Keratinocyte (primary cell): ENCODE data around the gene LHFPL3. TPM values are rescaled to one million over a fixed set of nuclear protein-coding genes. Genes with fewer than 3 reads are reported as not detected.

Experiments used
- DNase-seq: peaks from one replicate; pipeline ENCODE4 v3.0.0-alpha.2; 2011; ENCODE audit warnings: low read depth, missing footprints, low spot score
- FAIRE-seq: peaks from 2 replicates; lab custom pipeline; 2011; peaks lifted over from hg19 to GRCh38; lab: Jason Lieb, UNC
- H2AFZ ChIP-seq: 2 replicates; pipeline ENCODE4 v1.6.0; 2012; ENCODE audit warnings: low read length, control low read depth, inconsistent platforms; ENCODE audit not compliant: control insufficient read depth
- H3K27ac ChIP-seq: 2 replicates; pipeline ENCODE4 v1.5.1; 2011; ENCODE audit warnings: low read length; ENCODE audit not compliant: control insufficient read depth, insufficient read depth
- H3K27me3 ChIP-seq: 3 replicates; pipeline ENCODE4 v1.6.0; 2011; ENCODE audit warnings: low read length; ENCODE audit not compliant: control insufficient read depth, insufficient read depth; ENCODE audit errors: extremely low read depth
- H3K36me3 ChIP-seq, 2 experiments: 2 replicates in 1 of 2; 3 replicates in 1 of 2; pipeline ENCODE4 v1.5.1; 2011; ENCODE audit warnings: low read length in 2 of 2, mild to moderate bottlenecking in 1 of 2; ENCODE audit not compliant: control insufficient read depth in 2 of 2, insufficient read depth in 2 of 2; ENCODE audit errors: extremely low read depth in 1 of 2
- H3K4me1 ChIP-seq: 3 replicates; pipeline ENCODE4 v1.5.1; 2011; ENCODE audit warnings: low read length; ENCODE audit not compliant: control insufficient read depth, insufficient read depth; ENCODE audit errors: extremely low read depth
- H3K4me2 ChIP-seq: 3 replicates; pipeline ENCODE4 v1.6.0; 2011; ENCODE audit warnings: low read depth, low read length; ENCODE audit not compliant: control insufficient read depth, insufficient read depth; ENCODE audit errors: extremely low read depth
- H3K4me3 ChIP-seq, 3 experiments: fragments of 200-600 bp in 1 of 3; sonication (generic) in 1 of 3; 2 replicates in 2 of 3; 3 replicates in 1 of 3; pipeline ENCODE4 v1.5.1; 2011 to 2016; ENCODE audit warnings: low read length in 3 of 3, mild to moderate bottlenecking in 3 of 3, control low read depth in 2 of 3, inconsistent platforms in 1 of 3, low read depth in 1 of 3, mixed read lengths in 1 of 3, mixed run types in 1 of 3, moderate library complexity in 1 of 3; ENCODE audit not compliant: control insufficient read depth in 2 of 3, insufficient read depth in 2 of 3; ENCODE audit errors: extremely low read depth in 1 of 3
- H3K79me2 ChIP-seq: 2 replicates; pipeline ENCODE4 v1.6.0; 2012; ENCODE audit warnings: low read length; ENCODE audit not compliant: control insufficient read depth, insufficient read depth
- H3K9ac ChIP-seq: 3 replicates; pipeline ENCODE4 v1.6.0; 2011; ENCODE audit warnings: low read length; ENCODE audit not compliant: control insufficient read depth, insufficient read depth; ENCODE audit errors: extremely low read depth
- H3K9me1 ChIP-seq: 3 replicates; pipeline ENCODE4 v1.6.0; 2011; ENCODE audit warnings: low read length; ENCODE audit not compliant: control insufficient read depth, insufficient read depth; ENCODE audit errors: extremely low read depth
- H3K9me3 ChIP-seq: 2 replicates; pipeline ENCODE4 v1.5.1; 2012; ENCODE audit warnings: low read depth, low read length; ENCODE audit not compliant: control insufficient read depth
- H4K20me1 ChIP-seq: 3 replicates; pipeline ENCODE4 v1.6.0; 2011; ENCODE audit warnings: low read length; ENCODE audit not compliant: control insufficient read depth, insufficient read depth; ENCODE audit errors: extremely low read depth
- CTCF ChIP-seq, 3 experiments: IDR thresholded peaks in 1 of 3; conservative IDR thresholded peaks in 1 of 3; optimal IDR thresholded peaks in 1 of 3; 2 replicates in 2 of 3; 3 replicates in 1 of 3; pipeline versions ENCODE3 to v1.5.1; 2011; ENCODE audit warnings: low read length in 3 of 3, mild to moderate bottlenecking in 3 of 3, moderate library complexity in 2 of 3, control low read depth in 1 of 3, inconsistent platforms in 1 of 3; ENCODE audit not compliant: insufficient read depth in 2 of 3; ENCODE audit errors: extremely low read depth in 1 of 3
- EZH2 ChIP-seq: IDR thresholded peaks from one replicate; pipeline ENCODE4 v1.6.1; 2012; ENCODE audit warnings: inconsistent platforms, mild to moderate bottlenecking, low read length, moderate library complexity
- dilution Hi-C: fragments of 300-500 bp; cut with MboI; formaldehyde crosslinking; loops from one replicate; pipeline ENCODE4 v1.7.0; 2020; ENCODE audit warnings: low sequenced_read_pairs; ENCODE audit not compliant: extremely low pct_ligation_motif_present
- polyA plus RNA-seq, 5 experiments: library from polyadenylated mRNA; depleted of rRNA in 3 of 5; stranded (reverse) in 3 of 5; stranded (forward) in 1 of 5; unstranded in 1 of 5; fragments of >200 nt; gene quantifications; 1 replicate in 1 of 5; 2 replicates in 3 of 5; 3 replicates in 1 of 5; pipeline versions ENCODE4 v1.2.1 to v1.2.3, GENCODE V29; 2011 to 2012; ENCODE audit warnings: missing spikeins in 2 of 5, low read depth in 1 of 5, low replicate concordance in 1 of 5

Gene LHFPL3
- polyA plus RNA-seq, 1 donor (not counting 4 experiments of a cell fraction or from before 2014, with no cell fraction given) = not detected

GRCh38 chr7:104529567-104529966, 201.2 kb downstream of the LHFPL3 start:
- H3K27ac ChIP-seq = no peak overlapping the region
- H4K20me1 ChIP-seq = no peaks in the 10 kb centered on the region
- no peak overlapping the region for H3K9ac ChIP-seq
- dilution Hi-C loops = no loop called here
- H3K36me3 ChIP-seq = no peaks in the 10 kb centered on the region
- no peak overlapping the region for H3K4me2 ChIP-seq
- no peaks in the 10 kb centered on the region for H3K4me1 ChIP-seq
- no peak for DNase-seq
- no peaks in the 10 kb centered on the region for H3K79me2 ChIP-seq
- no peaks in the 10 kb centered on the region for H3K27me3 ChIP-seq
- FAIRE-seq = no peak
- H2AFZ ChIP-seq = no peak overlapping the region
- no peaks in the 10 kb centered on the region for H3K9me3 ChIP-seq
- H3K9me1 ChIP-seq = no peaks in the 10 kb centered on the region
- no peak overlapping the region for H3K4me3 ChIP-seq
- no peak for TF ChIP-seq CTCF (optimal IDR thresholded peaks at IDR 0.05 in 1 of 3, IDR thresholded peaks at IDR 0.05 in 1 of 3, conservative IDR thresholded peaks at IDR 0.05 in 1 of 3; ENCODE audit: extremely low read depth in 1 of 3, insufficient read depth in 2 of 3, low read length in 3 of 3)

GRCh38 chr7:104530251-104530650, 201.8 kb downstream of the LHFPL3 start:
- no peak overlapping the region for H2AFZ ChIP-seq
- H3K27ac ChIP-seq = no peak overlapping the region
- no peaks in the 10 kb centered on the region for H3K79me2 ChIP-seq
- dilution Hi-C loops = no loop called here
- H3K36me3 ChIP-seq = no peaks in the 10 kb centered on the region
- H3K4me2 ChIP-seq = no peak overlapping the region
- FAIRE-seq = no peak
- H4K20me1 ChIP-seq = no peaks in the 10 kb centered on the region
- no peak overlapping the region for H3K4me3 ChIP-seq
- no peaks in the 10 kb centered on the region for H3K4me1 ChIP-seq
- no peaks in the 10 kb centered on the region for H3K9me1 ChIP-seq
- no peaks in the 10 kb centered on the region for H3K9me3 ChIP-seq
- no peak for DNase-seq
- H3K27me3 ChIP-seq = no peaks in the 10 kb centered on the region
- H3K9ac ChIP-seq = no peak overlapping the region
- TF ChIP-seq EZH2 (no peak), CTCF (optimal IDR thresholded peaks at IDR 0.05 in 1 of 3, IDR thresholded peaks at IDR 0.05 in 1 of 3, conservative IDR thresholded peaks at IDR 0.05 in 1 of 3; ENCODE audit: extremely low read depth in 1 of 3, insufficient read depth in 2 of 3, low read length in 3 of 3) (no peak)
